Ishikawa (cell line): Measurements from ENCODE around the gene ZNF687.

Source experiments
- EGR1 ChIP-seq: IDR thresholded peaks from 2 replicates; pipeline ENCODE4 v1.6.1; 2012
- EP300 ChIP-seq: IDR thresholded peaks from 2 replicates; pipeline ENCODE4 v1.6.1; 2012; ENCODE audit warnings: borderline replicate concordance
- FOXM1 ChIP-seq: IDR thresholded peaks from 2 replicates; pipeline ENCODE4 v1.6.1; 2012; ENCODE audit warnings: low read depth, borderline replicate concordance
- MAX ChIP-seq: IDR thresholded peaks from 2 replicates; pipeline ENCODE4 v1.6.1; 2012
- RAD21 ChIP-seq: IDR thresholded peaks from 2 replicates; pipeline ENCODE4 v1.6.1; 2012; ENCODE audit warnings: low read depth
- REST ChIP-seq: IDR thresholded peaks from 2 replicates; pipeline ENCODE4 v1.6.1; 2012; ENCODE audit warnings: low read depth, mild to moderate bottlenecking
- TAF1 ChIP-seq: IDR thresholded peaks from 2 replicates; pipeline ENCODE4 v1.6.1; 2012; ENCODE audit warnings: low read depth, mild to moderate bottlenecking
- TCF12 ChIP-seq: IDR thresholded peaks from 2 replicates; pipeline ENCODE4 v1.6.1; 2012; ENCODE audit warnings: low read depth
- YY1 ChIP-seq: IDR thresholded peaks from 2 replicates; pipeline ENCODE4 v1.6.1; 2012; ENCODE audit warnings: low read depth
- ZBTB7A ChIP-seq: IDR thresholded peaks from 2 replicates; pipeline ENCODE4 v1.6.1; 2012; ENCODE audit warnings: low read depth
- TF ChIP-seq, protein P1 (sequence below): IDR thresholded peaks from 2 replicates; pipeline ENCODE4 v1.6.1; 2012

GRCh38 chr1:151311589-151312331, 29.7 kb downstream of the ZNF687 start:
- TF ChIP-seq MAX: no peak; the same call in 1 of the 2 replicates
- no peak for TF ChIP-seq TAF1
- TF ChIP-seq EGR1: no peak
- no peak for TF ChIP-seq REST
- TF ChIP-seq, protein P1, sequence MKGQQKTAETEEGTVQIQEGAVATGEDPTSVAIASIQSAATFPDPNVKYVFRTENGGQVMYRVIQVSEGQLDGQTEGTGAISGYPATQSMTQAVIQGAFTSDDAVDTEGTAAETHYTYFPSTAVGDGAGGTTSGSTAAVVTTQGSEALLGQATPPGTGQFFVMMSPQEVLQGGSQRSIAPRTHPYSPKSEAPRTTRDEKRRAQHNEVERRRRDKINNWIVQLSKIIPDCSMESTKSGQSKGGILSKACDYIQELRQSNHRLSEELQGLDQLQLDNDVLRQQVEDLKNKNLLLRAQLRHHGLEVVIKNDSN: no peak
- TF ChIP-seq RAD21: no peak
- no peak for TF ChIP-seq FOXM1
- no peak for TF ChIP-seq EP300
- TF ChIP-seq ZBTB7A: no peak
- TF ChIP-seq TCF12: peak; percentile 58; the same call in 1 of the 2 replicates
- no peak for TF ChIP-seq YY1
